Endothelial cell of umbilical vein (primary cell): ENCODE data around the gene SLC19A1.

Experiments
- EZH2 ChIP-seq: IDR thresholded peaks from 2 replicates; pipeline ENCODE4 v1.6.1; 2012; ENCODE audit warnings: borderline replicate concordance, low read depth, mild to moderate bottlenecking, moderate library complexity, low read length, inconsistent platforms; ENCODE audit not compliant: severe bottlenecking
- FOS ChIP-seq: IDR thresholded peaks from 2 replicates; pipeline ENCODE4 v1.6.1; 2011; ENCODE audit warnings: mild to moderate bottlenecking, low read length, moderate library complexity, borderline replicate concordance; ENCODE audit not compliant: insufficient read depth
- GATA2 ChIP-seq: IDR thresholded peaks from 2 replicates; pipeline ENCODE4 v1.7.0; 2011; ENCODE audit warnings: low read depth, mild to moderate bottlenecking, moderate library complexity, mixed read lengths, low read length; ENCODE audit not compliant: insufficient read length, insufficient read depth
- JUN ChIP-seq: IDR thresholded peaks from 2 replicates; pipeline ENCODE4 v1.6.1; 2011; ENCODE audit warnings: borderline replicate concordance, low read depth; ENCODE audit not compliant: insufficient read length, insufficient read depth
- MYC ChIP-seq: IDR thresholded peaks from one replicate; pipeline ENCODE4 v1.6.1; 2011; ENCODE audit warnings: mild to moderate bottlenecking, low read depth, low read length
- POLR2A ChIP-seq: IDR thresholded peaks from 2 replicates; pipeline ENCODE4 v1.6.1; 2012; ENCODE audit warnings: low read depth, mild to moderate bottlenecking, control low read depth, low read length
- POLR2AphosphoS5 ChIP-seq: IDR thresholded peaks from 2 replicates; pipeline ENCODE4 v1.6.1; 2012; ENCODE audit warnings: low read depth, mild to moderate bottlenecking, control low read depth, low read length, moderate library complexity; ENCODE audit not compliant: insufficient read depth
- TF ChIP-seq, protein P1 (sequence below), 2 donors: IDR thresholded peaks; 1 replicate in 1 of 2; 2 replicates in 1 of 2; pipeline ENCODE4 v1.5.1; 2011; ENCODE audit warnings: low read length in 2 of 2, mild to moderate bottlenecking in 2 of 2, moderate library complexity in 2 of 2, control low read depth in 1 of 2, inconsistent platforms in 1 of 2, low read depth in 1 of 2; ENCODE audit not compliant: insufficient read depth in 1 of 2; ENCODE audit errors: extremely low read depth in 1 of 2
- TF ChIP-seq, protein P2 (sequence below): IDR thresholded peaks from 2 replicates; pipeline ENCODE4 v1.6.1; 2011; ENCODE audit not compliant: insufficient read depth, insufficient read length

DNA sequence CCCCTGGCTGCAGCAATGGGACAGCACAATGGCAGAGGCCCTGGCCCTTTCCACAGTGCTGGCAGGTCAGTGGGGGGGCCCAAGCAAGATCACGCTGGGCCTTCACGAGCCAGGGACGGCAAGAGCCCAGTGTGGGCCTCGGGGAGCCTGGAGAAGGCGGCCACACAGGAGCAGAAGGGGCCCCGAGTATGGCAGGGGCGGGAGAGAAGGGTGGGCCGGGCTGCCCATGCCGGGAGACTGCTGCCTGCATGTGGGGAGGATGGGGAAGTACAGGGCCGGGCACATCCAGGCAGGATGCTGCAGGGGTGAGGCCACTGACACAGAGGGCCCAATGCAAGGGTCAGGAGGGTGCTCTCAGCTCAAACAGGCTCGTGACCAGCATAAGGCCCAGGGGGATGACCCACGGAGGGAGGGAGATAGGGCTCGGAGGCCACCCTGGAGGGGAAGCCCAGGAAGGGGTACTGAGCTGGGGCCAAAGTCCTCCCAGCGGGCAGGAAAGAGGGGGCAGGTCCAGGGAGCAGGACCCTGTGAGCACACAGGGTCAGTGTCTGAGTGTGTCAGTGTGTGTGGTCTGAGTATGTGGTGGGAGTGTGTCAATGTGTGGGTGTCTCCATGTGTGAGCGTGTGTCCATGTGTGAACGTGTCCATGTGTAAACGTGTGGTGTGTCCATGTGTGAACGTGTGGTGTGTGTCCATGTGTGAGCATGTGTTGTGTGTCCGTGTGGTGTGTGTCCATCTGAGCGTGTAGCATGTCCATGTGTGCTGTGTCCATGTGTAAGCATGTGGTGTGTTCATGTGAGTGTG, 13.1 kb downstream of the SLC19A1 start:
- TF ChIP-seq, protein P1, sequence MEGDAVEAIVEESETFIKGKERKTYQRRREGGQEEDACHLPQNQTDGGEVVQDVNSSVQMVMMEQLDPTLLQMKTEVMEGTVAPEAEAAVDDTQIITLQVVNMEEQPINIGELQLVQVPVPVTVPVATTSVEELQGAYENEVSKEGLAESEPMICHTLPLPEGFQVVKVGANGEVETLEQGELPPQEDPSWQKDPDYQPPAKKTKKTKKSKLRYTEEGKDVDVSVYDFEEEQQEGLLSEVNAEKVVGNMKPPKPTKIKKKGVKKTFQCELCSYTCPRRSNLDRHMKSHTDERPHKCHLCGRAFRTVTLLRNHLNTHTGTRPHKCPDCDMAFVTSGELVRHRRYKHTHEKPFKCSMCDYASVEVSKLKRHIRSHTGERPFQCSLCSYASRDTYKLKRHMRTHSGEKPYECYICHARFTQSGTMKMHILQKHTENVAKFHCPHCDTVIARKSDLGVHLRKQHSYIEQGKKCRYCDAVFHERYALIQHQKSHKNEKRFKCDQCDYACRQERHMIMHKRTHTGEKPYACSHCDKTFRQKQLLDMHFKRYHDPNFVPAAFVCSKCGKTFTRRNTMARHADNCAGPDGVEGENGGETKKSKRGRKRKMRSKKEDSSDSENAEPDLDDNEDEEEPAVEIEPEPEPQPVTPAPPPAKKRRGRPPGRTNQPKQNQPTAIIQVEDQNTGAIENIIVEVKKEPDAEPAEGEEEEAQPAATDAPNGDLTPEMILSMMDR (IDR thresholded peaks at IDR 0.05; ENCODE audit: extremely low read depth in 1 of 2, insufficient read depth in 1 of 2, low read depth in 1 of 2, low read length in 2 of 2): no peak
- TF ChIP-seq, protein P2, sequence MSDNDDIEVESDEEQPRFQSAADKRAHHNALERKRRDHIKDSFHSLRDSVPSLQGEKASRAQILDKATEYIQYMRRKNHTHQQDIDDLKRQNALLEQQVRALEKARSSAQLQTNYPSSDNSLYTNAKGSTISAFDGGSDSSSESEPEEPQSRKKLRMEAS: no peak
- TF ChIP-seq POLR2AphosphoS5 (no peak), POLR2A (no peak), JUN (no peak), EZH2 (no peak), GATA2 (no peak), FOS (no peak), MYC (no peak)
